Measurements from ENCODE around the gene GPR35.

The GPR35 gene

DNA sequence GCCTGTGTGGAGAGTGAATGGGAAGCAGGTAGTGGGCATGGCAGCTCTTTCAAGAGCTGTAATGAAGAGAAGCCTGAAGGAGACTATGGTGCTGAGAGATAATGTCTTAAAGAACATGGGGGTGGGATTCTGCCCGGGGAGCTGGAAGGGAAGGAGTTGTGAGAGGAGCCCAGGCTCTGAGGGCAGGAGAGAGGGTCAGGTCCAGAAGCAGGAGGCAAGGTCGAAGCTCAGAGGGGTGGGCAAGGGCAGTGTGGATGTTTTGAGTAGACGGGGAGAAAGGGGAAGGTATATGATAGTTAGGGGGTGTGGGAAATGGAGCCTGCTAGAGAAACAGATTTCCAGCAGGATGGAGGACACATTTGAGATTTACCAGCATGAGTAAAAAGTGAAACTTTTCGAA is 36.6 kb upstream of the GPR35 start:
- DNase-seq: no peak

DNA sequence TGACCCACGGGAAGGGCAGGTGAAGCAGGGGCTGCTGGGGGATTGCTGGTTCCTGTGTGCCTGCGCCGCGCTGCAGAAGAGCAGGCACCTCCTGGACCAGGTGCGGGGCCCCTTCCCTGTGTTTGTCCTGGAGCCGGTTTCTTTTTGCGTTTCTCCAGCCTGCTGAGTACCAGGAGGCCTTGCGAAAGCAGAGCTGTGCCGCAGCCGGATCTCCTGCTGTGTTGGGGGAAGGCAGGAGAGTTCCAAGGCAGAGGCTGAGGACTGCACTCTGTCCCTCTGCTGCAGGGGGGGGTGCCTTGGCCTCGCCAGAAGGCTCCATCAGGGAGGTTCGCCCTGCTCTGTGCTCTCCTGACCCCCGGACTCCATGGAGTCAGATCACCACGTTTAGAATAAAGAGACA is 35.9 kb upstream of the GPR35 start:
- DNase-seq: no peak

DNA sequence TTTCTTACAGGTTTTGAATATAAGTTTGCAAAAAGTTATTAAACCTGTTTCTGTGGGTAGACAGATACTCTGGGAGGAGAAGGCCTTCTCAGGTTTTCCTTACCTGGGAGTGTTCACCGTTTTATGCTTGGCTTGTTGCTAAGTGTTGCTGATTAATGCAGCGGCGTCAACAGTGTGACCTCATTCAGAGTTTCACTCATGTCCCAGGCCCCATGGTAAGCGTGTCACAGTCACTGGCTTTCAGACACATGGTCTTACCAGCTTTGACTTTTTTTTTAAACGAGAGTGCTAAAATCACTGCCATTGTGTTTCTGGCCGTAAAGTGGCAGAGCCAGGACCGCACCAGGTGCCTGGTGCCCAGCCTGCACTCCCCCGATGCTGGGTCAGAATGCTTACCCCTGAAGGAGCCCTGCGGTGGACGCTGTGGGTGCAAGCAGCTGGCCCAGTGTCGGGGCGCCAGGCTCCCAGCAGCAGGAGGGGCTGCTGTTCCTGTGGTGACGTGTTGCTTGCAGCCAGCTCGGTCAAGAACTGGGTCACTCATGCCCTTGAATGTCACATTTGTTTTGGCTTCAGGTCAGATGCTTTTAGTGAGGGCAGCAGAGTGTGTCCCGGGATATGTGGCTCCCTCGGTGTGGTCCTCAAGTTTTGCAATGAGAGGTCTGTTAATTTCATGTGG is 35.3 kb upstream of the GPR35 start:
- no peak for DNase-seq

DNA sequence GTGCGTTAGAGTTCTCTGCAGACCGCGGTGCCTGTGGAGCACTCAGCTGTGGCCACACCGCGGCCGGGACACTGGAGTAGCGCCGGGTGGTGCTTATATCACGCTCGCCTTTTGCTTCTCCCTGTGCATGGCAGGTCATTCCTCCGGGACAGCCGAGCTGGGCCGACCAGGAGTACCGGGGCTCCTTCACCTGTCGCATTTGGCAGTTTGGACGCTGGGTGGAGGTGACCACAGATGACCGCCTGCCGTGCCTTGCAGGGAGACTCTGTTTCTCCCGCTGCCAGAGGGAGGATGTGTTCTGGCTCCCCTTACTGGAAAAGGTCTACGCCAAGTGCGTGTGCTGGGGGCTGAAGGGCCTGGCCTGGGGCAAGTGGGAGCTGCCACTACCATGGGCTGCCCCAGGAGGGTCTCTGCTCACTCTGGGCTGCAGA is 34.6 kb upstream of the GPR35 start:
- DNase-seq: no peak

DNA sequence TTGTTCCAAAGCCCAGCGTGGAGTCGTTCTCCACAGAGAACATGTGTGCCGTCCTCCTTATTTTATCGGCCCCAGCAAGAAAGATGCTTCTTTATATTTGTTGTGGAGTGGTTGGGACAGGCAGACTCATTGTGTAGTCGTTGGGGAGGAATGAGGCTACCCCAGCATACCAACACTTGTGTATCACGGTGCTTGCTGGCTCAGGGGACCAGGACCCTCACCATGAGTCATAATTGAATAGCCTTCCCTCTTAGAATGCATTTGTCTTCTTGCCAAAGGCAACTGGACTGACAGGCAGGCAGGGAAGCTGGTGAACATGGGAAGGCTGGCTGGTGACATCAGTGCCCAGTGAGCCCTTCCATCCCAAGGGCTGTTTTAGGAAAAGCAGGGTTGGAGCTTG is 34.1 kb upstream of the GPR35 start:
- DNase-seq: no peak

DNA sequence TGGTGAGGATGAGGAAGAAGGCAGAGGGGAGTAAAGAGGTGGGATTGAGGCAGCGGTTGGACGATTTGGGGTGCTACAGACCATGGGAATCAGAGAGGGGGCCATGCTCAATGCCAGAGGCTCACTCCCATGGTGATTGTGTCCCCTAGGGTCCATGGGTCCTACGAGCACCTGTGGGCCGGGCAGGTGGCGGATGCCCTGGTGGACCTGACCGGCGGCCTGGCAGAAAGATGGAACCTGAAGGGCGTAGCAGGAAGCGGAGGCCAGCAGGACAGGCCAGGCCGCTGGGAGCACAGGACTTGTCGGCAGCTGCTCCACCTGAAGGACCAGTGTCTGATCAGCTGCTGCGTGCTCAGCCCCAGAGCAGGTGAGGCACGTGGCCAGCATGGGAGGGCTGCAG is 33.5 kb upstream of the GPR35 start:
- DNase-seq: no peak

DNA sequence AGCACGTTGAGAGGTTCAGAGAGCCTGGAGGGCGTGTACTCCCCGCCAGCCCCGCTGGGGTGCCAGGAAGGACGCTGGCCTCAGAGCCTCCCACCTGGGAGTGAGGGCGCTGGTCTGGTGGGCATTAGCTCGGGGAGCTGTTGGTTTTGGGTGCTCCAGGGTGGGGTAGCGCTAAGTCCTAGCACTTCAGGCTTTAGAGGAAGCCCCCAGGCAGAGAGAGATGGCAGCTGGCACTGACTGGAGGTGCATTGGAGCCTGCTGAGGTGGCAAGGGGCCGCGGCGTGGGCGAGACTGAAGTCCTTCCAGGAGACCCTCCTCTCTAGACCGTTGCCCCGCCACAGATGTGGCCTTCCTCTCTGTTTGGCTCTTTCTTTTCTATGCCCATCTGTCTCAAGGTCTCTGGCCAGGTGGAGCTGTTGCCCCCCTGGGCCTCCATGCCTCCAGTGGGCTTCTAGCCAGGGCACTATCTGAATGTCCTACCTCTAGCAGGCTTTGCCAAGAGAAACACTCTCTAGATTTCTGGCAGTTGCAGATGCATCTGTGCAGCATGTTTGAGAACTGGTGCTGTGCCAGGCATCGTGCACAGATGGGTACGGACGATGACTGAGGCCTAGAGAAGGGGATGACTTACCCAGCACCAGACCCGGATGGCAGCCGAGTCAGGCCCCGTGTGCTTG is 32.1 kb upstream of the GPR35 start:
- no peak for DNase-seq

DNA sequence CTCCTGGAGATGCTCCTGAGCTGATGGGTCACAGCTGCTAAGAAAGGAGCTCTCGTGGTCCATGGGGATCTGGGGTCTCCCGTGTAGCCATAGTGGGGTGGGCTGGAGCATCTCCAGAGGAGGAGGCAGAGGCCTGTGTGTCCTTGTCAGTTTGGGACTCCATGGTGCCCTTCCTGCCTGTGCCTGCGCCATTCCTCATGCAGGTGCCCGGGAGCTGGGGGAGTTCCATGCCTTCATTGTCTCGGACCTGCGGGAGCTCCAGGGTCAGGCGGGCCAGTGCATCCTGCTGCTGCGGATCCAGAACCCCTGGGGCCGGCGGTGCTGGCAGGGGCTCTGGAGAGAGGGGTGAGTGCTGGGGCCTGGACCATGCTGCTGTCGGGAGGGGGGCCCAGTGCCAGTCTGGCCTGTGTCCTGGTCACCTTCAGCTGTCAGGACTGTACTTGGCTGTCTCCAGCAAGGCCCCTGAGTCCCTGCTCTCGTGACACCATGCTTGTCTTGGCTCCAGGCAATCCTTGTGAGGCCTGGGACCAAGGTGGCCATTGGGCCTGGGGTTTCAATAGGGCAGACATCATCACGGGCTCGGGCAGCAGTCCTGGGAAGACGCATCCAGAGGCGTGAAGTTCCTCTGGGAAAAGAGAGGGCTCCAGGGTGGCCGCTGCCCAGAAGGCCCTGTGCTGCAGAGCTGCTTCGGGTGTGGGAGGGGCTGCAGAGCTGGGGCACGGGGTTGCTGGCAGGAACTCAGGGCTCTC is 31.4 kb upstream of the GPR35 start:
- DNase-seq: no peak

DNA sequence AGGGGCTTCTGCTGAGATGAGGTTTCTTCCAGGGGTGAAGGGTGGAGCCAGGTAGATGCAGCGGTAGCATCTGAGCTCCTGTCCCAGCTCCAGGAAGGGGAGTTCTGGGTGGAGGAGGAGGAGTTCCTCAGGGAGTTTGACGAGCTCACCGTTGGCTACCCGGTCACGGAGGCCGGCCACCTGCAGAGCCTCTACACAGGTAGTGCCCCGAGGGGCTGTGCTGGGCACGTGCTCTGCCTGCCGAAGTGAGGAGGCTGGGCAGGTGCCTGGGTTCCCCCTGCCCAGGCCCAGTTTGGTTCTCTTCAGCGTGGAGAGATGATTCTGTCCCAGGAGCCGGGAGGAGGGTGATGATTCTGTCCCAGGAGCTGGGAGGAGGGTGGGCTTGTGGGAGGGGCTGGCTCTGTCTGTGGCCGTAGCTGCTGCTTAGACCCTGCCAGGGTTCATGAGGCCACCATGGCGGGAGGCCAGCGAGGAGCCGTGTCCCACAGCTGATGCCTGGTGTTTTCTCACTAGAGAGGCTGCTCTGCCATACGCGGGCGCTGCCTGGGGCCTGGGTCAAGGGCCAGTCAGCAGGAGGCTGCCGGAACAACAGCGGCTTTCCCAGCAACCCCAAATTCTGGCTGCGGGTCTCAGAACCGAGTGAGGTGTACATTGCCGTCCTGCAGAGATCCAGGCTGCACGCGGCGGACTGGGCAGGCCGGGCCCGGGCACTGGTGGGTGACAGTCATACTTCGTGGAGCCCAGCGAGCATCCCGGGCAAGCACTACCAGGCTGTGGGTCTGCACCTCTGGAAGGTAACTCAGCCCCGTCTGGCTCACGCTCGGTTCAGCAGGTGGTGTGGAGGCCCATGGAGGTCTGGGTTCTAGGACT is 30.5 kb upstream of the GPR35 start:
- DNase-seq: peak in 2 of 56 donors; percentile 32 to 34

DNA sequence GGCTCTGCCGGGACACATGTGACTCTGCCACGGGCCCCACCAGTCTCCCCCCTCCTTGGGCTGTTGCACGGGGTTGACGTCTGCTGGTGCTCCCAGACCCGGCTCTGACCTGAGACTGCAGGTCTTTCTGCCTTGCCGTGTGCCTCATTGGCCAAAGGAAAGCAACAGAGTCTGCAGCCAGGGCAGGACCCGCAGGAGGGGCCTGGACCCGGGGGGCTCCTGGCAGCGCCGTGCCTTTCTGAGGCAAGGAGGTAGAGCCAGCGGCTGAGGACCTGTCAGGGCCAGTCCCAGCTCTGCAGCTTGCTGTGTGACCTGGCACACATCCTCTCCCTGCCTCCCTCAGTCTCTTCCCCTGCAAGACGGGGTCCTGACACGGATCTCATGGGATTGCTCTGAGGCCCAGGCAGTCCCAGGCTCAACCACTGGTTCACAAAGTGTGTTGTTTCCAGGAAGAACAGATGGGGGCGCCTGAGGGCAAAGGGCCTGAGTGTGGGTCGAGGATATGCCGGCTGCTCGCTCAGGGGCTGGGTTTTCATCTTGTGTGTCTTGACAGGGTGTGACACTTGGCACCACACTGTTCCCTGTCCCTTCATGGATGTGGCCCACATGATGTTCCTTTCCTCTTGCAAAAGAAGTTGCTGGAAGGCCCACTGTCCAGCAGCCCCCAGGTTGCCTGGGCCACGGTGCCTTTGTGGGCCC is 29.8 kb upstream of the GPR35 start:
- peak in 2 of 56 donors; percentile 41 to 45 for DNase-seq

DNA sequence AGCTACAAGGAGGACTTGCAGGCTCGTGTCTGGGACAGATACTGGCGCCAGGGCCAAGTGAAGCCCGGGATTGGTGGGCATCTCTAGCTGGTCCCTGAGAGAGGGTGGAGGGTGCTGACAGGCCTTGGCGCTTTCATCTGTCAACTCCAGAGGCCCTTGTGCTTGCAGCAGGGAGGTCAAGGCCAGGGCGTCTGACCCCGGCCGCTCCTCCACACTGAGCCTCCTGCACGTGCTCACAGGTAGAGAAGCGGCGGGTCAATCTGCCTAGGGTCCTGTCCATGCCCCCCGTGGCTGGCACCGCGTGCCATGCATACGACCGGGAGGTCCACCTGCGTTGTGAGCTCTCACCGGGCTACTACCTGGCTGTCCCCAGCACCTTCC is 29.2 kb upstream of the GPR35 start:
- DNase-seq: no peak

DNA sequence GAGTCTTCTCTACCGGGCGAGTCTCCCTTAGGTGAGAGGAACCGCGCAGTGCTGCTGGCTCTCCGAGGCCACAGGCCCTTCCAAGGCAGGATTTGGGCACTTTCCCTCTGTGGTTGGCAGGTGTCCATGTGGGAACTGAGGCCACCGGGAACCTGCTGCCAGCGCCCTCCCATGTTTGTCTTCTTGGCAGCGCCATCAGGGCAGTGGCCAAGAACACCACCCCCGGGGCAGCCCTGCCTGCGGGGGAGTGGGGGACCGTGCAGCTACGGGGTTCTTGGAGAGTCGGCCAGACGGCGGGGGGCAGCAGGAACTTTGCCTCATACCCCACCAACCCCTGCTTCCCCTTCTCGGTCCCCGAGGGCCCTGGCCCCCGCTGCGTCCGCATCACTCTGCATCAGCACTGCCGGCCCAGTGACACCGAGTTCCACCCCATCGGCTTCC is 28.8 kb upstream of the GPR35 start:
- DNase-seq: peak in 47 of 56 donors; percentile 14 to 83 (median 50)

DNA sequence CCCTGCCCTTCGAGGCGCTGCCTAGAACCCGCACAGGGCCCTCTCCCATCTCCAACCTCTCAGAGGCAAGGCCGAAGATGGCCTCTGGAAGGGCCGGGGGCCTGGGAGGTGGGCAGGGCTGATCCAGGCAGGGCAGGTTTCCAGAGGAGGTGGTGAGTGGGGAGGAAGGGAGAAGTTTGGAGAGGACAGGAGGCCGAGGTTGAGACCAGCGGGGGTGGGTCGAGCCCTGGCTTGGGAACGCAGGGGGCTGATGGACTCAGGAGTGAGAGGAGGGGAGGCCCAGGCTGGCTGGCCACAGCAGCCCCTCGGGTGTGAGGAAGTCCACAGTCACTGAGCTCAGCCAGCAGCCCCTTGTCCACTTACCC is 28.2 kb upstream of the GPR35 start:
- no peak for DNase-seq

DNA sequence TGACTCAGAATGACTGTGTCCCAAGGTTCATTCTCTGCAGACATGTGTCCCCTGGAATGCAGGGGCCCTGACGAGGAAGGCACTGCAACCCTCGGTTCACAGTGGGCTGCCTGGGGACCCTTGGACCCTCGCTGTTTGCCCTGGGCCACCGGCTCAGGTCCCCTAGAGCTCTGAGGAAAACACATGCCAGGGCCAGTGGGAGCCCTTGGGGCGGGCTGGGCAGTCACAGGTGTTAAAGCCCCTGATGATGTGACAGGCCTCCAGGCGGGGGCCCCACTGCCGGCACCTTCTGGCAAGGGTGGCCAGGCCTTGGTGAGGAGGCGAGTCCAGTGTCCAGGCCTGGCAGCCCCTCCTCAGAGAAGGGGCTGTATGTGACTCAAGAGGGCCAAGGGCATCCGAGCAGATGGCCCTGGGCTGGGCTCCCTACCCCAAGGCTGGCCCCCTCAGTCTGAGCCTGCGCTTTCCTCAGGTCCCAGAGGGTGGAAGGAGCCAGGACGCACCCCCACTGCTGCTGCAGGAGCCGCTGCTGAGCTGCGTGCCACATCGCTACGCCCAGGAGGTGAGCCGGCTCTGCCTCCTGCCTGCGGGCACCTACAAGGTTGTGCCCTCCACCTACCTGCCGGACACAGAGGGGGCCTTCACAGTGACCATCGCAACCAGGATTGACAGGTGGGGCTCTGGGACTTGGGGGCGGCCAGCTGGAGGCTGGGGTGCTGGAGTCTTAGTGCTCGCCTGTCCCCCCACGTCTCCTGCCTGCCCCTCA is 27.7 kb upstream of the GPR35 start:
- DNase-seq: no peak

DNA sequence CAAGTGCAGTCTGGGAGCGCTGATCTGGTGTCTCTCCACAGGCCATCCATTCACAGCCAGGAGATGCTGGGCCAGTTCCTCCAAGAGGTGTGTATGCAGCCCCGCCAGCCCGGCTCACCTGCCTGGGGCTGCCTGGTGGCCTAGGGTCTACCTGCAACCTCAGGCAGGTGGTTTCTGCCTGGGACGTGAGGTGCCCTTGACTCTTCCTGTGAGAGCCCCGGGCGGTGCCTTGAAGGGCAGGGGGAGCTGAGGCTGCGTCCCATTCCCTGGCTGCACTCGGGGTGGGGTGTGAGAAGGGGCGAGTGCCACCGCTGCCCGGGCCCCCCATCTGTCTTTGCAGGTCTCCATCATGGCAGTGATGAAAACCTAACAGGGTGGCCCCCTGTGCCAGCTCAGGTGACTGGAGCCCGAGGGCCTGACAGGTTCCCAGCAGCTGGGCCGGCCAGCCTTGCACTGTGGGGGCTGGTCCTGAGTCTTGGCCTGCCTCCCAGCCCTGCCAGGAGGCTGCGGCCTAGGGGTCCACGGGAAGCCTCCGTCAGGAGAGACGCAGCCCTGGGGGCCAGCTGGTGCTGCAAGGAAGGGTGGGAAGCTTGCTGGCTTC is 26.9 kb upstream of the GPR35 start:
- no peak for DNase-seq

DNA sequence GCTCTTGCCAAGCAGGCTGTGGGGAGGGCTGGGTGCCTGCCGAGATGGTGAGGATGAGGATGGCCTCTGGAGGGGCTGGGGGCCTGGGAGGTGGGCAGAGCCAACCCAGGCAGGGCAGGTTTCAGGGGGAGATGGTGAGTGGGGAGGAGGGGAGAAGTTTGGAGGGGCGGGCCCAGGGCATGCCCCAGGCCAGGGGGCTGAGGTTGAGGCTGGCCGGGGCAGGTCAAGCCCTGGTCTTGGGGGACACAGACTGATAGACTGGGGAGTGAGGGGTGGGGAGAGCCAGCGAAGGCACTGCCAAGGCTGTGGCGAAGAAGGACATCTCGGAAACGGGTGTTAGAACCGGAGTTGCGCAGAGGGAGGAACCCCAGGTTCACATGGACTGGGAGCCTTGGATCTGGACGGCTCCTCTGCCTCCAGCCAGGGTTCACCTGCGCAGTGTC is 26.1 kb upstream of the GPR35 start:
- DNase-seq: no peak

DNA sequence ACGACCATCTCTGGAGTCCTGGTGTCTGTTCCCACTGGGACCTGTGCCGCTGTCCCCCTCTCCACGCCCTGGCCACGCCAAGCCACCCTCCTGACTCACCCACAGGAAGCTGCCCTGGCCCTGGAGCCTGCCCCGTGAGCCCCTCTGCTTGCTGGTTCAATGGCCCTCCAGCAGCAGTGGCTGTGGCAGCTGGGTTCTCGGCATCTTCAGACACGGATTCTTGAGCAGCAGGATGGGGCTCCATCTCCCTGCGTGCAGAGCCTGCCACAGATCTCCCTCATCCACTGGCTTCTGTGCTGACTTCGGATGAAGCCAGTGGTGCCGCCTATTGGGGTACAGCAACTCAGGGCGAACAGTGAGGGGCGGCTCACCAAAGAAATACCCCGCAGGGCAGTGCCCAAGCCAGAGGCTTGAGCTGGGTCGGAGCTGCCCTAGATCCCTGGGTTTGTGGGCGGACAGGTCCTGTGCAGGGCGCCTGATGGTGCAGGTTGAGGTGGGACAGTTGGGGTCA is 24.8 kb upstream of the GPR35 start:
- no peak for DNase-seq

DNA sequence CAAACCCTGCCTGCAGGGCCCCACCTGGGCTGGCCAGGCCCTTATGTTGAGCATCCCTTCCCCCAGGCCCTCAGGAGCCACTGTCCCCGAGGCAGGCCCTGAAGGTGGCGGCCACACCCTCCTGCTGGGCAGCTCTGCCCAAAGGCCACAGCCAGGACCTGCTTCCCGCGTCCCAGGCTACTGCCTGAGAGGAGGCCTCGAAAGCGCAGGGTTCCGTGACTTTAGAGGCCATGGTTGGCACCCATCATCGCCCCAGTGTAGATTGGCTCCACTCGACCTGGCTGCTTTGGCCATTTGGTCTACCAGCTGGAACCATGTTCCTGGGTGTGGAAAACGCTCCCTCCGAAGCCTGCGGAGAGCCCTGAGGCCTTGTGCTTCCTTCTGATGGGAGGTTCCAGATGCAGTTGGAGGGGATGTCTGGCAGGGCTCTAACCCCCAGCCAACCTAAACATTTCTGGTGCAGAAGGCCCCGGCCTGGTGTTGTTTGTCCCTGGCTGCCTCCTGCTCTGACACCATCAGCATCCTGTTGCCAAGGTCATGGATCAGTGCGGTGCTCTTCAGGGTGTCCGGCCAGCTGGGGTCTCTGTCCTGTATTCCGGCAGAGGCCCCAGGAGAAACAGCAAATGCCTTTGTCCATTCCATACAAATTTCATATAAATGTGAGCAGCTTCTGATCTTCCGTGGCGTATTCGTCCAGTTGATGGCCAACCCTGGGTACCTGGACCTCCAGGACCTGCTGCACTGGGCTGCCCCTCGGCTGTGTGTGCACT is 24.0 kb upstream of the GPR35 start:
- no peak for DNase-seq

DNA sequence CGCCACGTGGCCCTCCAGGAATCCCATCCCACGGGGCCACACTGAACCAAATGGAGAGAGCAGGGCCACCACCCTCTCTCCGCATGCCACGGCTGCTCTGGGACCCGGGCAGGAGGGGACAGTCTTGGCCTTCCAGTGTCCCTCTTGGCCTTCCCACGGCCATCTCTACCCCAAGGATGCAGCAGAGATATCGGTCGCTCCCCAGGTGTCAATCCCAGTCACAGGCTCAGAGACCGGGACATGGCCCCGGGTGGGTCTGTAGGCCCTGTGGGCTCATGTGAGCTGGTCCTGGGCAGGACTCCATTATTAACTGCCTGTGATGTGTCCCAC is 23.5 kb upstream of the GPR35 start:
- DNase-seq: no peak

All from nucleus accumbens (tissue), 56 donors.